ENCODE results near the gene NDUFS6. TPM values are rescaled to one million over a fixed set of nuclear protein-coding genes. Genes with fewer than 3 reads are reported as not detected.

The NDUFS6 gene
- total and polyA plus RNA-seq, 2 of the 8 experiments (the other 6 are each of a cell fraction or from before 2014, with no cell fraction given) = 72.7 to 191 TPM

- CTCF ChIA-PET (ENCODE audit: partially characterized antibody) = interaction anchor here (1.7 to 4.7 kb wide), 4 partner anchors 7 to 24 kb away, joined by 5 to 27 read pairs (median 9); no protein-coding TSS in a partner anchor
These were observed 40.4 kb upstream of the NDUFS6 start for GRCh38 chr5:1760656-1761452.

More at GRCh38 chr5:1760656-1761452, 40.4 kb upstream of the NDUFS6 start:
- FAIRE-seq (no peak), DNase-seq (ENCODE audit: low read depth in 1 of 2, low spot score in 2 of 2) (peak in 1 of 2 experiments; percentile 46)
- no peak overlapping the region for H2AFZ ChIP-seq (ENCODE audit: low read length)
- no peak overlapping the region for H3K56ac ChIP-seq (replicated peaks; ENCODE audit: insufficient read length, low read depth, low read length)
- no peak overlapping the region for H4K91ac ChIP-seq (replicated peaks; ENCODE audit: insufficient read length, low read length)
- H2BK15ac ChIP-seq (ENCODE audit: low read length) = no peak overlapping the region
- H2BK5ac ChIP-seq (ENCODE audit: low read depth, low read length) = no peak overlapping the region
- H4K5ac ChIP-seq (ENCODE audit: insufficient read length, low read depth, low read length) = no peak overlapping the region
- no peaks in the 10 kb centered on the region for H3K79me1 ChIP-seq (ENCODE audit: low read depth, low read length)
- no peaks in the 10 kb centered on the region for H3K23me2 ChIP-seq (ENCODE audit: low read depth, low read length)
- TF ChIP-seq TAF7 (optimal IDR thresholded peaks at IDR 0.05; ENCODE audit: borderline replicate concordance, low read depth, low read length) (no peak), TBP (IDR thresholded peaks at IDR 0.05; ENCODE audit: low read depth, low read length) (no peak), HDAC6 (IDR thresholded peaks at IDR 0.05; ENCODE audit: low read depth, low read length) (no peak), GABPA (IDR thresholded peaks at IDR 0.05; ENCODE audit: borderline replicate concordance, insufficient read depth, low read length) (no peak), KDM5A (IDR thresholded peaks at IDR 0.05; ENCODE audit: low read length) (no peak)
- H2BK12ac ChIP-seq (ENCODE audit: low read depth, low read length) = no peak overlapping the region
- H3K4me1 ChIP-seq (replicated peaks in 1 of 4; ENCODE audit: control insufficient read depth in 3 of 4, insufficient read depth in 4 of 4, low read length in 3 of 4) = peaks cover 0 to 6% (median 0%) of the 10 kb centered on the region in 4 experiments; a peak in 5 of 7 replicates
- no peaks in the 10 kb centered on the region for H3K36me3 ChIP-seq (ENCODE audit: control insufficient read depth in 2 of 4, insufficient read depth in 4 of 4, low read length in 3 of 4)
- no peak overlapping the region for H3K27ac ChIP-seq (ENCODE audit: low read depth, low read length)
- no peak overlapping the region for H3K4ac ChIP-seq (replicated peaks; ENCODE audit: insufficient read length, low read depth, low read length)
- H4K20me1 ChIP-seq (replicated peaks in 1 of 2; ENCODE audit: control insufficient read depth in 1 of 2, insufficient read depth in 2 of 2, low read length in 2 of 2) = no peaks in the 10 kb centered on the region
- H3K9ac ChIP-seq (replicated peaks in 1 of 4; ENCODE audit: extremely low read depth in 1 of 4, low read depth in 3 of 4, low read length in 3 of 4) = no peak overlapping the region
- no peaks in the 10 kb centered on the region; a peak in 1 of 7 replicates for H3K27me3 ChIP-seq (replicated peaks in 1 of 4; ENCODE audit: control insufficient read depth in 3 of 4, extremely low read depth in 1 of 4, insufficient read depth in 3 of 4, low read length in 3 of 4)
- H2BK20ac ChIP-seq (ENCODE audit: low read length) = no peak overlapping the region
- H3K4me2 ChIP-seq (ENCODE audit: insufficient read depth in 1 of 2, low read depth in 2 of 2, low read length in 2 of 2) = no peak overlapping the region
- H2BK120ac ChIP-seq (replicated peaks; ENCODE audit: low read depth, low read length) = no peak overlapping the region
- no peak overlapping the region for H3K14ac ChIP-seq (ENCODE audit: insufficient read length)
- H3K9me3 ChIP-seq (ENCODE audit: insufficient read depth in 2 of 2, low read depth in 1 of 2, low read length in 1 of 2) = peaks cover 0 to 3% of the 10 kb centered on the region in 2 experiments; a peak in 1 of 4 replicates
- no peak overlapping the region for H3K18ac ChIP-seq (ENCODE audit: extremely low read depth, low read length)
- no peaks in the 10 kb centered on the region for H3K79me2 ChIP-seq (ENCODE audit: control insufficient read depth in 1 of 2, insufficient read depth in 2 of 2, low read length in 2 of 2)
- no peak overlapping the region; the same call in 1 of the 2 replicates for H4K8ac ChIP-seq (ENCODE audit: extremely low read depth, insufficient read depth, low read length)
- H3K4me3 ChIP-seq (ENCODE audit: extremely low read depth in 1 of 4, insufficient read depth in 2 of 4, low read depth in 3 of 4, low read length in 4 of 4) = no peak overlapping the region
- H2AK5ac ChIP-seq (ENCODE audit: low read depth, low read length) = no peak overlapping the region
- H3K23ac ChIP-seq (ENCODE audit: insufficient read length) = no peak overlapping the region
- WGBS, 2 experiments (ENCODE audit: extremely low coverage in 1 of 2, insufficient coverage in 1 of 2, insufficient read length in 1 of 2, insufficient replicate concordance in 2 of 2, low coverage in 1 of 2, low lambda C conversion rate in 2 of 2, missing lambda C conversion rate in 1 of 2) = 82% methylated on average over 28 of the region's 28 CpGs; no CpG with 5 or more reads in 1 of the 2 experiments
- POLR2A ChIA-PET (ENCODE audit: partially characterized antibody) = no interaction called here
